ENCODE results near the gene VPS4B.

GRCh38 chr18:63412953-63413352, 9.3 kb downstream of the VPS4B start:
- TF ChIP-seq EP300 (IDR thresholded peaks at IDR 0.05; ENCODE audit: borderline replicate concordance in 1 of 2, low read depth in 2 of 2, low read length in 2 of 2), result no peak
- no peak for TF ChIP-seq CTCF (IDR thresholded peaks at IDR 0.05; ENCODE audit: control extremely low read depth in 1 of 3, insufficient read depth in 1 of 3, low read depth in 1 of 3, low read length in 3 of 3)

All from H1 (cell line).